Lung microvascular endothelial cell (primary cell): Measurements from ENCODE around the gene GPRIN1. TPM values are rescaled to one million over a fixed set of nuclear protein-coding genes. Genes with fewer than 3 reads are reported as not detected.
"Not testable (repeated sequence)": the region's sequence is repeated elsewhere in the genome, so short reads cannot be mapped to it uniquely, and the experiment has no call there.

Experiments
- DNase-seq, 2 donors: peaks; one replicate each; pipeline versions ENCODE4 v3.0.0 to v3.0.0-alpha.2; 2010; ENCODE audit warnings: low read depth in 2 of 2
- total RNA-seq: library from RNA; depleted of rRNA; stranded (reverse); fragments of >200 nt; gene quantifications from 2 replicates; pipeline ENCODE4 v1.2.1, GENCODE V29; 2014

Gene GPRIN1
- total RNA-seq, 1 donor from 2014 or later = 3.6 TPM

GRCh38 chr5:176575066-176575465 lies 34.9 kb downstream of the GPRIN1 start:
- DNase-seq = no peak

GRCh38 chr5:176574297-176574591 lies 35.7 kb downstream of the GPRIN1 start:
- no peak for DNase-seq

- DNase-seq = peak; percentile 56 to 74
Measured at GRCh38 chr5:176573564-176574296, 36.2 kb downstream of the GPRIN1 start.

- DNase-seq = peak; percentile 33 to 48
Measured at GRCh38 chr5:176570044-176570443, 39.9 kb downstream of the GPRIN1 start.

GRCh38 chr5:176568657-176569056 lies 41.3 kb downstream of the GPRIN1 start:
- no peak for DNase-seq

- no peak for DNase-seq
Measured at GRCh38 chr5:176565760-176566288, 44.1 kb downstream of the GPRIN1 start.

- DNase-seq = no peak
Measured at GRCh38 chr5:176564002-176564401, 46.0 kb downstream of the GPRIN1 start.

GRCh38 chr5:176562189-176562588 lies 47.8 kb downstream of the GPRIN1 start:
- DNase-seq = no peak

- DNase-seq = no peak
Measured at GRCh38 chr5:176561259-176561658, 48.7 kb downstream of the GPRIN1 start.

- no peak for DNase-seq
Measured at GRCh38 chr5:176560364-176560763, 49.6 kb downstream of the GPRIN1 start.

GRCh38 chr5:176559683-176560082 lies 50.3 kb downstream of the GPRIN1 start:
- no peak for DNase-seq

- DNase-seq = no peak
Measured at GRCh38 chr5:176557846-176558245, 52.1 kb downstream of the GPRIN1 start.

- no peak for DNase-seq
Measured at GRCh38 chr5:176553260-176554085, 56.5 kb downstream of the GPRIN1 start.

GRCh38 chr5:176552332-176552869 lies 57.6 kb downstream of the GPRIN1 start:
- no peak for DNase-seq

GRCh38 chr5:176550937-176551336 lies 59.0 kb downstream of the GPRIN1 start:
- DNase-seq = not testable (repeated sequence)

- no peak for DNase-seq
Measured at GRCh38 chr5:176550275-176550831, 59.6 kb downstream of the GPRIN1 start.

GRCh38 chr5:176549871-176550270 lies 60.1 kb downstream of the GPRIN1 start:
- DNase-seq = no peak

- DNase-seq = no peak
Measured at GRCh38 chr5:176548967-176549444, 61.0 kb downstream of the GPRIN1 start, which contains the start of gene CDHR2. TSS of gene CDHR2 (plus strand) at chr5:176549342. CDS start at chr5:176565353, 16,011 bp downstream.

GRCh38 chr5:176547802-176548201 lies 62.2 kb downstream of the GPRIN1 start:
- peak in 1 of 2 donors; percentile 48 for DNase-seq
